Mesangial cell (primary cell): ENCODE measurements around the gene NPY4R2. TPM values are rescaled to one million over a fixed set of nuclear protein-coding genes. Genes with fewer than 3 reads are reported as not detected.

ENCODE experiments used
- total RNA-seq: library from RNA; depleted of rRNA; stranded (reverse); fragments of >200 nt; gene quantifications from 2 replicates; pipeline ENCODE4 v1.2.3, GENCODE V29; 2015

Gene NPY4R2, protein sequence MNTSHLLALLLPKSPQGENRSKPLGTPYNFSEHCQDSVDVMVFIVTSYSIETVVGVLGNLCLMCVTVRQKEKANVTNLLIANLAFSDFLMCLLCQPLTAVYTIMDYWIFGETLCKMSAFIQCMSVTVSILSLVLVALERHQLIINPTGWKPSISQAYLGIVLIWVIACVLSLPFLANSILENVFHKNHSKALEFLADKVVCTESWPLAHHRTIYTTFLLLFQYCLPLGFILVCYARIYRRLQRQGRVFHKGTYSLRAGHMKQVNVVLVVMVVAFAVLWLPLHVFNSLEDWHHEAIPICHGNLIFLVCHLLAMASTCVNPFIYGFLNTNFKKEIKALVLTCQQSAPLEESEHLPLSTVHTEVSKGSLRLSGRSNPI
- 1.0 and 2.0 TPM in 2 replicates for total RNA-seq

DNA sequence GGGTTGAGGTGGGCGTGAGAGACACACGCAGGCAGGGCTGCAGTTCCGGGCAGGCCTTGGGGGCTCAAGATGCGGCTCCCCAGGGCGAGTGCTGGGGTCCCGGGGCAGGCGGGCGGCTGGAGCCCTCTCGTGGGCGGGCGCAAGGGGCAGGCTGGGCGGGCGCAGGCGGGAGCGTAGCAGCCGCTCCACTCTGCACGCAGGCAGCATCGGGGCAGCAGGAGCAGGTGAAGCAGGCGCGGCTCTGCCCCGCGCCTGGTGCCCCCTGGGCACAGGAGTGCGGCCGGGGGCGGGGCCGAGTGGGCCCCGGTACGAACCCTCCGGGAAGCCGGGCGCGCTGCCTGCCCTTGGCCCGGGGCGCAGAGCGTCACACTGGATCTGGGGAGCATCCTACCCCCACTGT lies at the start of gene NPY4R2:
TSS of gene NPY4R2 (plus strand) at position 188 of the 400 bp plus-strand sequence. CDS start 3,326 bp downstream, outside the sequence.

Other genes starting within 250 kb of the NPY4R2 start
- gene SYT15B, start 155.1 kb upstream of the NPY4R2 start, total RNA-seq, result 2.6 and 5.7 TPM in 2 replicates
- not detected in 2 replicates for gene FAM25C, start 81.1 kb downstream of the NPY4R2 start, total RNA-seq